ENCODE measurements around the gene BRAF. TPM values are rescaled to one million over a fixed set of nuclear protein-coding genes. Genes with fewer than 3 reads are reported as not detected.
"Not testable (repeated sequence)": the region's sequence is repeated elsewhere in the genome, so short reads cannot be mapped to it uniquely, and the experiment has no call there.

BRAF gene
- total RNA-seq, 1 donor from 2014 or later = 40.9 TPM

GRCh38 chr7:140918236-140918635, 6.5 kb downstream of the BRAF start:
- no peak overlapping the region for H3K27ac Mint-ChIP-seq (ENCODE audit: unreplicated experiment)
- no peaks in the 10 kb centered on the region for H3K36me3 Mint-ChIP-seq (ENCODE audit: unreplicated experiment)
- H3K9me3 Mint-ChIP-seq (ENCODE audit: unreplicated experiment) = no peaks in the 10 kb centered on the region
- no peaks in the 10 kb centered on the region for H3K27me3 Mint-ChIP-seq (ENCODE audit: unreplicated experiment)
- no peak for TF ChIP-seq CTCF (IDR thresholded peaks at IDR 0.05; ENCODE audit: partially characterized antibody, unreplicated experiment)
- H3K4me3 Mint-ChIP-seq (ENCODE audit: unreplicated experiment) = no peak overlapping the region
- DNase-seq = no peak
- no peaks in the 10 kb centered on the region for H3K4me1 Mint-ChIP-seq (ENCODE audit: low read depth, unreplicated experiment)

GRCh38 chr7:140917258-140917657, 7.5 kb downstream of the BRAF start:
- Mint-ChIP-seq H3K27me3 (ENCODE audit: unreplicated experiment) (peaks cover 4% of the 10 kb centered on the region), H3K27ac (ENCODE audit: unreplicated experiment) (no peak overlapping the region), H3K36me3 (ENCODE audit: unreplicated experiment) (no peaks in the 10 kb centered on the region), H3K9me3 (ENCODE audit: unreplicated experiment) (no peaks in the 10 kb centered on the region), H3K4me3 (ENCODE audit: unreplicated experiment) (no peak overlapping the region), H3K4me1 (ENCODE audit: low read depth, unreplicated experiment) (no peaks in the 10 kb centered on the region)
- DNase-seq = no peak
- TF ChIP-seq CTCF (IDR thresholded peaks at IDR 0.05; ENCODE audit: partially characterized antibody, unreplicated experiment) = no peak

- no peak for TF ChIP-seq CTCF (IDR thresholded peaks at IDR 0.05; ENCODE audit: partially characterized antibody, unreplicated experiment)
- no peak overlapping the region for H3K4me3 Mint-ChIP-seq (ENCODE audit: unreplicated experiment)
- peaks cover 5% of the 10 kb centered on the region for H3K27me3 Mint-ChIP-seq (ENCODE audit: unreplicated experiment)
- no peaks in the 10 kb centered on the region for H3K9me3 Mint-ChIP-seq (ENCODE audit: unreplicated experiment)
- DNase-seq = no peak
- no peaks in the 10 kb centered on the region for H3K4me1 Mint-ChIP-seq (ENCODE audit: low read depth, unreplicated experiment)
- H3K27ac Mint-ChIP-seq (ENCODE audit: unreplicated experiment) = no peak overlapping the region
- H3K36me3 Mint-ChIP-seq (ENCODE audit: unreplicated experiment) = no peaks in the 10 kb centered on the region
These were observed 8.7 kb downstream of the BRAF start for GRCh38 chr7:140915935-140916555.

- no peak overlapping the region for H3K4me3 Mint-ChIP-seq (ENCODE audit: unreplicated experiment)
- no peak for DNase-seq
- H3K27me3 Mint-ChIP-seq (ENCODE audit: unreplicated experiment) = peaks cover 8% of the 10 kb centered on the region
- TF ChIP-seq CTCF (IDR thresholded peaks at IDR 0.05; ENCODE audit: partially characterized antibody, unreplicated experiment) = no peak
- H3K9me3 Mint-ChIP-seq (ENCODE audit: unreplicated experiment) = no peaks in the 10 kb centered on the region
- H3K27ac Mint-ChIP-seq (ENCODE audit: unreplicated experiment) = no peak overlapping the region
- H3K4me1 Mint-ChIP-seq (ENCODE audit: low read depth, unreplicated experiment) = no peaks in the 10 kb centered on the region
- H3K36me3 Mint-ChIP-seq (ENCODE audit: unreplicated experiment) = no peaks in the 10 kb centered on the region
These were observed 10.6 kb downstream of the BRAF start for GRCh38 chr7:140914083-140914482.

- not testable (repeated sequence) for H3K27ac Mint-ChIP-seq (ENCODE audit: unreplicated experiment); H3K36me3 Mint-ChIP-seq (ENCODE audit: unreplicated experiment); DNase-seq; H3K27me3 Mint-ChIP-seq (ENCODE audit: unreplicated experiment); H3K4me1 Mint-ChIP-seq (ENCODE audit: low read depth, unreplicated experiment); H3K9me3 Mint-ChIP-seq (ENCODE audit: unreplicated experiment); H3K4me3 Mint-ChIP-seq (ENCODE audit: unreplicated experiment)
These were observed 11.2 kb downstream of the BRAF start for GRCh38 chr7:140913596-140913928.

Data from glutamatergic neuron (in vitro differentiated cells).